Renal cortex interstitium (tissue), 11 donors: Measurements from ENCODE around the gene PAFAH1B2. TPM values are rescaled to one million over a fixed set of nuclear protein-coding genes. Genes with fewer than 3 reads are reported as not detected.
"Not testable (repeated sequence)": the region's sequence is repeated elsewhere in the genome, so short reads cannot be mapped to it uniquely, and the experiment has no call there.

Experiments used
- DNase-seq, 11 donors: peaks; one replicate each; pipeline ENCODE4 v3.0.0-alpha.2; 2013; ENCODE audit warnings: low read depth in 9 of 11, low spot score in 4 of 11; ENCODE audit errors: extremely low read depth in 1 of 11
- polyA plus RNA-seq, 3 donors: library from polyadenylated mRNA; unstranded; fragments of 120-200 nt; gene quantifications; one replicate each; pipeline ENCODE4 v1.2.1, GENCODE V29; 2013; ENCODE audit not compliant: insufficient read length in 3 of 3

Gene PAFAH1B2
- polyA plus RNA-seq, 3 donors: 75.0 to 80.0 (median 76.7) TPM

- DNase-seq: no peak
Measured at GRCh38 chr11:117181586-117182550, 37.8 kb downstream of the PAFAH1B2 start.

GRCh38 chr11:117182551-117182935 lies 38.5 kb downstream of the PAFAH1B2 start:
- no peak for DNase-seq

- not testable (repeated sequence) for DNase-seq
Measured at GRCh38 chr11:117183178-117183577, 39.1 kb downstream of the PAFAH1B2 start.

- DNase-seq: no peak
Measured at GRCh38 chr11:117183724-117184349, 39.8 kb downstream of the PAFAH1B2 start.

- no peak for DNase-seq
Measured at GRCh38 chr11:117185736-117186430, 41.8 kb downstream of the PAFAH1B2 start.

GRCh38 chr11:117186431-117186761 lies 42.3 kb downstream of the PAFAH1B2 start:
- DNase-seq: no peak

- no peak for DNase-seq
Measured at GRCh38 chr11:117187007-117187406, 42.9 kb downstream of the PAFAH1B2 start.

- DNase-seq: no peak
Measured at GRCh38 chr11:117187428-117187798, 43.3 kb downstream of the PAFAH1B2 start.

- no peak for DNase-seq
Measured at GRCh38 chr11:117187799-117188481, 43.9 kb downstream of the PAFAH1B2 start.

- DNase-seq: no peak
Measured at GRCh38 chr11:117188620-117189081, 44.6 kb downstream of the PAFAH1B2 start.

GRCh38 chr11:117189191-117189940 lies 45.3 kb downstream of the PAFAH1B2 start:
- no peak for DNase-seq

- DNase-seq: no peak
Measured at GRCh38 chr11:117189941-117190544, 46.0 kb downstream of the PAFAH1B2 start.

- no peak for DNase-seq
Measured at GRCh38 chr11:117191680-117192400, 47.8 kb downstream of the PAFAH1B2 start.

GRCh38 chr11:117192401-117192875 lies 48.4 kb downstream of the PAFAH1B2 start:
- DNase-seq: no peak

- DNase-seq: no peak
Measured at GRCh38 chr11:117193130-117194020, 49.3 kb downstream of the PAFAH1B2 start.

GRCh38 chr11:117194267-117194666 lies 50.2 kb downstream of the PAFAH1B2 start:
- no peak for DNase-seq
